GM10266 (cell line): ENCODE results near the gene NUCB1.

Source experiments
- DNase-seq: peaks from one replicate; pipeline ENCODE4 v3.0.0; 2012; ENCODE audit errors: extremely low spot score
- CTCF ChIP-seq: IDR thresholded peaks from 2 replicates; pipeline ENCODE4 v1.5.1; 2012; ENCODE audit warnings: mild to moderate bottlenecking, low read depth; ENCODE audit not compliant: control insufficient read depth, insufficient read depth; ENCODE audit errors: missing control alignments

Gene NUCB1

GRCh38 chr19:48933382-48933932, 33.3 kb downstream of the NUCB1 start, which contains the start of gene DHDH:
DHDH (plus strand) TSS chr19:48933699; CDS start chr19:48933722, 23 bp downstream.
- no peak for TF ChIP-seq CTCF
- peak; percentile 77 for DNase-seq

GRCh38 chr19:48934837-48935236, 34.7 kb downstream of the NUCB1 start:
- DNase-seq: no peak
- peak; percentile 32 for TF ChIP-seq CTCF

- DNase-seq: no peak
- TF ChIP-seq CTCF: no peak
Observed at GRCh38 chr19:48935864-48936263, 35.8 kb downstream of the NUCB1 start.

DNA sequence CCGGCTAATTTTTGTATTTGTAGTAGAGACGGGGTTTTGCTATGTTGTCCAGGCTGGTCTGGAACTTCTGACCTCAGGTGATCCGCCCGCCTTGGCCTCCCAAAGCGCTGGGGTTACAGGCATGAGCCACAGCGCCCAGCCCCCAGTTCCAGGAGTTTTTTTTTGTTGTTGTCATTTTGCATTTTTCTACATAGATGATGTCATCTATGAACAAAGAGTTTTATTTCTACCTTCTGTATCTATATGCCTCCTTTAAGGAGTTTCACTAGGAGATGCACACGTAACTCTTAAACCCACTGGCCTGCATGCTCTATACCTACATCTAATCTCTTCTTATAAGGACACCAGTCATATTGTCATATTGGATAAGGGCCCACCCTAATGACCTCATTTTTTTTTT, 38.1 kb downstream of the NUCB1 start:
- DNase-seq: no peak

DNA sequence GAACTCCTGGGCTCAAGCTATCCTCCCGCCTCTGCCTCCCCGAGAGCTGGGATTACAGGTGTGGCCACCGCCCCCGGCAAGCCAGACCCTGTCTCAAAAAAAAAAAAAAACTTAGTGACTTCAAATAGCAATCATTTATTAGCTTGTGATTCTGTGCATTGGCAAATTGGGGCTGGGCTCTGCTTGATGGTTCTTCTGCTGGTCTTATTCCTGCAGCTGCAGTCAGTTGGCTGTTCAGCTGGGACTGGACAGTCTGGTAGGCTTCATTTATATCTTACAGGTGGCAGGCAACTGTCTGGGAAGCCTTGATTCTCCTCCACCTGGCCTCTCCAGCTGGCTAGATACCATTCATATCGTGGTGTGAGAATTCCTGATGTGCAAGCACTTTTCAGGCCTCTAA, 40.8 kb downstream of the NUCB1 start:
- no peak for TF ChIP-seq CTCF
- DNase-seq: no peak

More for the DNA sequence above, 38.1 kb downstream of the NUCB1 start:
- no peak for TF ChIP-seq CTCF

DNA sequence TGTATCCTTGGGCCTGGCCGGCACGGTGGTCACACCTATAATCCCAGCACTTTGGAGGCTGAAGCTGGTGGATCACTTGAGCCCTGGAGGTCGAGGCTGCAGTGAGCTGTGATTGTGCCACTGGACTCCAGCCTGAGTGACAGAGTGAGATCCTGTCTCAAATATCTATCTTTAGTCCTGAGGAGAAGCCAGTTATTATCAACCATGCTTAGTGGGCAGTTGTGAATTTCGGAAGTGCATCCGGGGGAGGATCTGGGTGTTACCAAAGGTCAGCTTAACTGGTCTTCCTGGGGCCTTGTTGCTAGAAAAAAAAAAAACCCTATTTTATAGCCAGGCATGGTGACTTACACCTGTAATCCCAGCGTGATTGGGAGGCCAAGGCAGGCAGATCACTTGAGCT, 43.0 kb downstream of the NUCB1 start:
- no peak for TF ChIP-seq CTCF
- no peak for DNase-seq

DNA sequence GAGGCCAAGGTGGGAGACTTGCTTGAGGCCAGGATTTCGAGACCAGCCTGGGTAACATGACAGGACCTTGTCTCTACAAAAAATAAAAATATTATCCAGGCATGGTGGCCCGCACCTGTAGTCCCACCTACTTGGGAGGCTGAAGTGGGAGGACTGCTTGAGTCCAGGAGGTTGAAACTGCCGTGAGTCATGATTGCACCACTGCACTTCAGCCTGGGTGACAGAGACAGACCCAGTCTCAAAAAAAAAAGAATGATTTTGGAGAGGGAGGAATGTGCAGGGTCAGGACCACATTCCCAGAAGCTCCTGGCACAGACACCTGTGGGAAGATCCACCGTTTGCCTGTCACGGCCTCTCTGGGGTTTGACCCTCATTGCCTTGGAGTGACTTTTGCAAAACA, 45.3 kb downstream of the NUCB1 start:
- DNase-seq: no peak
- no peak for TF ChIP-seq CTCF
